Stimulated activated naive CD8-positive, alpha-beta T cell treated with anti-CD3 and anti-CD28 coated beads, Interleukin-15, Interleukin-2, amounts not matched to agents 100 U/mL and 50 U/mL, for 24 hours (primary cell): ENCODE data around the gene LNPK.
"Not testable (repeated sequence)": the region's sequence is repeated elsewhere in the genome, so short reads cannot be mapped to it uniquely, and the experiment has no call there.

ENCODE experiments used
- ATAC-seq: fragments of 150-1000 bp; cut with Tn5 transposase; one replicate; pipeline ENCODE4 v1.10.0; 2021
- DNase-seq: peaks from one replicate; pipeline ENCODE4 v3.0.0; 2021

Gene LNPK

DNA sequence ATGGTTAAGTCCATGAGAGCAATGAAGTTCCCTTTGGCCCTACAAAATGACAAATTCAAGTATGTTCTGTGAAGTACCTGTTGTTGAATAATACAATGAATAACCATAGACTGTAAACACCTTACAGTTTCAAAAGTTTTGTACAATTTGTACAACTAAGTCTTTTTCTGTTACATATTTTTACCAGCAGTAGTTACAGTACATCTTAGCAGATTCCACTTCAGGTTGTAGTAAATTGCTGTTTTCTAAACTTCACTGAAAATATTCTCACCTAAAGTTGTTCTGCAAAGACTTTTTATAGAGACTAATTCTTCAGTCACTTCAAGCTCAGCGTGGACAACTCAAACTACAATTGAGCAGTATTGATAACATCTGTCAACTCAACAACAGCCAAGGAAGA is 28.7 kb downstream of the LNPK start:
- no peak for ATAC-seq
- no peak for DNase-seq

GRCh38 chr2:175966839-175967238 is 35.2 kb downstream of the LNPK start:
- ATAC-seq (no peak), DNase-seq (no peak)

DNA sequence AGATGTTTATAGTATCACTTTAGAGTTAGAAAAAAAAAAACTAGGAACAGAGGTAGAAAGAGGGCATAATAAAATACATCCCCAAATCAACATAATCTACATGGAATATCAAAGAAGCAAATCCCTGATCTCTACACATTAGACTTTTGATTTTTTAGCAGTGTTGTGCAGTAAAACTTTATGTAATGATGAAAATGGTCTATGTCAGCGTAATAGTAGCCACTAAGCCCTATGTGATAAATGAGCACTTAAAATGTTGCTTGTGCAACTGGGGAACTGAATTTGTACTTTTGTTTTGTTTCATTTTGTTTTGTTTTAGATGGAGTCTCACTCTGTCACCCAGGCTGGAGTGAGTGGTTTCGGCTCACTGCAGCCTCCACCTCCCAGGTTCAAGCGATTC is 36.3 kb downstream of the LNPK start:
- no peak for ATAC-seq

GRCh38 chr2:175964195-175964594 is 37.9 kb downstream of the LNPK start:
- ATAC-seq: no peak

More for the DNA sequence above, 36.3 kb downstream of the LNPK start:
- no peak for DNase-seq

DNA sequence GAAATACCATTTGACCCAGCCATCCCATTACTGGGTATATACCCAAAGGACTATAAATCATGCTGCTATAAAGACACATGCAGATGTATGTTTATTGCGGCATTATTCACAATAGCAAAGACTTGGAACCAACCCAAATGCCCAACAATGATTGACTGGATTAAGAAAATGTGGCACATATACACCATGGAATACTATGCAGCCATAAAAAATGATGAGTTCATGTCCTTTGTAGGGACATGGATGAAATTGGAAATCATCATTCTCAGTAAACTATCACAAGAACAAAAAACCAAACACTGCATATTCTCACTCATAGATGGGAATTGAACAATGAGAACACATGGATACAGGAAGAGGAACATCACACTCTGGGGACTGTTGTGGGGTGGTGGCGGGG is 38.9 kb downstream of the LNPK start:
- ATAC-seq, DNase-seq: not testable (repeated sequence)

More at GRCh38 chr2:175964195-175964594, 37.9 kb downstream of the LNPK start:
- no peak for DNase-seq

- no peak for DNase-seq
- ATAC-seq: no peak
Measured at GRCh38 chr2:175957845-175958244, 44.2 kb downstream of the LNPK start.

DNA sequence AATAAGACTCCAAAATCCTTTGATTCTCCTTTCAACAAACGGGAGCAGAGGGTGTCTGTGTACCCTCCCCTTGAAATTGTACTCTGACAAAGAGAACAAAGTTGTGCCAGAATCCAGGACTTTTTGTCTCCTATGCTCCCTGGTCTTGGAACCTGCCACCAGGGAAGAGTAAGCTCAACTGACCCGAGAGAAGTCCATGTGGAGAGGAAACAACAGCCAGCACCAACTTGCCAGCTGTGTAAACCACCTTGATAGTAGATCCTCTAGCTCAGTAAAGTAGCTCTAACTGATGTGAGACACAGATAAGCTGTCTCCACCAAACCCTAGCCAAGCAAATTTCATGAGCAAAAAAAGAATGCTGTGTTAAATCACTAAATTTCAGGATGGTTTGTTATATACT is 46.9 kb downstream of the LNPK start:
- ATAC-seq (no peak), DNase-seq (no peak)

DNA sequence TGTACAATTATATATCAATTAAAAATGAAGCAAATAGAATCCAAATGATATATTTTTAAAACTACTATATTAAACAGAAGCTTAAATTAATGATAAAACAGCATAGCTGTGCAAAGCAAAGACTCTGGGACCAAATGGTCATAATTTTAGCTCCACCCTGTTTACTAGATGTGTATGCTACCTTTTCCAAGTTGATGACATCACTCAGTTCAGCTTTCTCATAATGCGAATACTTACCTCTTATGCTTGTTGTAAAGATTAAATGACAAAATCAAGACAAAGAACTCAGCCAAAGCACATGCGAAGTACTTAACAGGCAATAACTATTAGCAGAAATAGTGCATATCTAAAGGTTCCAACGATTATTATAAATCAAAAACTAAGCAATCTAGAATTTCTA is 51.6 kb downstream of the LNPK start:
- DNase-seq (no peak), ATAC-seq (no peak)

- no peak for DNase-seq
- no peak for ATAC-seq
Measured at GRCh38 chr2:175948191-175948590, 53.9 kb downstream of the LNPK start.

DNA sequence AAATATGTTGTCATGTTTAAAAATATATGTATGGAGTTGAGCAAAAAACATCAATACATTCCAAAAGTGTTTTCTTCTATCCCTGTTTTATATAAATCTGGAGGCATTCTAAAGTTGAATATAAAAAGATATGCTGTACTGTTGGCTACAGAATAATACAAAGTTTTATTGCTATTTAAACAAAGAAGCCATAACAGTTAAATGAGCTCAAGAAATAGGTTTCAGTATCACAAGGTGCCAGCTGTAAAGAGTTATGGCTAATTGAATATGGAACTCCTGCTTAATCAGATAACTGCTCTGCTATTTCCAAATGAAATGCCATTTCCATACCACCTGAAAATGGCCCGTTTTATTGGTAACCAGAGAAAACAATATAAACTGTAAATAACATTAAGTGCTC is 55.0 kb downstream of the LNPK start:
- no peak for ATAC-seq
- no peak for DNase-seq

GRCh38 chr2:175941699-175942098 is 60.4 kb downstream of the LNPK start:
- DNase-seq (no peak), ATAC-seq (no peak)

GRCh38 chr2:175937216-175937615 is 64.9 kb downstream of the LNPK start:
- no peak for ATAC-seq
- DNase-seq: no peak

- ATAC-seq (no peak), DNase-seq (no peak)
Measured at GRCh38 chr2:175935289-175936181, 66.5 kb downstream of the LNPK start.

DNA sequence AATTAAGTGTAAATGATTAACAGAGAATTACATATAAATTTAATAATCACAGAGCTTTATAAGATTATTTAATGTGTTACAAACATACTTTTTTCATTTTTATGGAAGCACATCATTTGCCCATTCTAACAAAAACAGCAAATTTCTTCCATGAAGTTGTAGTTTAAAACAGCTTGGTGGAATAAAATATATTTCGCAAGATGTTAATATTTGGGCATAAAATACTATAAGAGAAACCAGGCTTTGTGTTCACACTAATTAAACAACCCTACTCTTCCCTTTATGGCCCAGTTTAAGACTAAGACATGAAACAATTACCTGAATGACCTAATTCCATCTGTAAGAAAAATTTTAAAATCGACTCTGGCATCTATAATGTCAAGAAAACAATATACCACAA is 69.4 kb downstream of the LNPK start:
- ATAC-seq (no peak), DNase-seq (no peak)

GRCh38 chr2:175931805-175932204 is 70.3 kb downstream of the LNPK start:
- ATAC-seq (no peak), DNase-seq (no peak)

GRCh38 chr2:175930504-175930903 is 71.6 kb downstream of the LNPK start:
- DNase-seq: no peak
- ATAC-seq: no peak

DNA sequence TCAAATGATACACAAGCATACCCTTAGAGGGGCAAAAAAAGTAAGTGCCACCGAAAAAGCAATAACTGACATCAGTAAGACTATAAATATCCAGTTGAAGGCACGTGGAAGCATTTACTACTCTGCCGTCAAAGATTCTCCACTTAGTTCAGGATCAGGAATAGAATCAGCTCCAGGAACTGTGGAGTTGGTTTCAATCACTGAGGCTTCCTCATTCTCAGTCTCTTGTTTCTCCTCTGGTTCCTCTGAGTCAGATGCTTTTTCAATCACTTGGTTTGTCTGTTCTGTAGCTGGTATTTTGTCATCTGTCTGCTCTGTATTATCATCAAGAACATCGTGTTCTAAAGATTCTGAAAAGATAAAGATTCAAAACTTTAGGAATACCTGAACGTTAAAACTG is 72.2 kb downstream of the LNPK start:
- ATAC-seq (no peak), DNase-seq (no peak)

DNA sequence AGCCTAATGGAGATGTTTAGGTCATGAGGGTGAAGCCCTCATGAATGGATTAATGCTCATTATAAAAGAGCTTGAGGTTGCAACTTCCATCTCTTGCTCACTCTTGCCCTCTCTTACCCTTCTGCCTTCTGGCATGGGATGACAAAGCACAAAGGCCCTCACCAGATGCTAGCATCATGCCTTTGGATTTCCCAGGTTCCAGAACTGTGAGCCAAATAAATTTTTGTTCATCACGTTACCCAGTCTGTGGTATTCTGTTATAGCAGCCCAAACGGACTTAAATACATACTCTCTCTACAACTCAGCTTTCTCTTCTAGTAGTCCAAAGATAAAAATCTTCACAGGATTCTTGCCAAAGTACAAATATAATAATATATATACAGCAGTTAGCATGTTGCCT is 75.8 kb downstream of the LNPK start:
- DNase-seq (no peak), ATAC-seq (no peak)

- no peak for ATAC-seq
- no peak for DNase-seq
Measured at GRCh38 chr2:175922160-175922559, 79.9 kb downstream of the LNPK start.

- ATAC-seq (no peak), DNase-seq (no peak)
Measured at GRCh38 chr2:175918935-175919334, 83.1 kb downstream of the LNPK start.

GRCh38 chr2:175914846-175915245 is 87.2 kb downstream of the LNPK start:
- ATAC-seq: no peak
- no peak for DNase-seq

- not testable (repeated sequence) for DNase-seq, ATAC-seq
Measured at GRCh38 chr2:175913849-175914743, 88.0 kb downstream of the LNPK start.

- ATAC-seq, DNase-seq: not testable (repeated sequence)
Measured at GRCh38 chr2:175913267-175913666, 88.8 kb downstream of the LNPK start.
